Kidney (tissue), 14 donors: Measurements from ENCODE around the gene ZCCHC8. TPM values are rescaled to one million over a fixed set of nuclear protein-coding genes. Genes with fewer than 3 reads are reported as not detected.

Source experiments
- DNase-seq, 5 donors: peaks; one replicate each; pipeline ENCODE4 v3.0.0-alpha.2; 2013 to 2020
- FAIRE-seq: peaks from 2 replicates; lab custom pipeline; 2012; peaks lifted over from hg19 to GRCh38; lab: Jason Lieb, UNC
- H3K27ac ChIP-seq, 2 donors: one replicate each; pipeline ENCODE4 v1.7.0; 2013; ENCODE audit warnings: low read depth in 2 of 2, low read length in 2 of 2, inconsistent platforms in 1 of 2
- H3K27me3 ChIP-seq: one replicate; pipeline ENCODE4 v1.7.1; 2013; ENCODE audit warnings: low read length, inconsistent platforms; ENCODE audit not compliant: control insufficient read depth, insufficient read depth
- H3K36me3 ChIP-seq, 3 donors: one replicate each; pipeline versions ENCODE4 v1.7.0 to v1.7.1; 2013; ENCODE audit warnings: low read length in 3 of 3, control low read depth in 1 of 3, inconsistent platforms in 1 of 3; ENCODE audit not compliant: insufficient read depth in 3 of 3, control insufficient read depth in 2 of 3
- H3K4me1 ChIP-seq, 3 donors: one replicate each; pipeline versions ENCODE4 v1.7.0 to v1.7.1; 2013; ENCODE audit warnings: low read length in 3 of 3, inconsistent platforms in 1 of 3, low read depth in 1 of 3; ENCODE audit not compliant: control insufficient read depth in 2 of 3, insufficient read depth in 2 of 3
- H3K4me3 ChIP-seq, 3 donors: one replicate each; pipeline versions ENCODE4 v1.7.0 to v1.8.1; 2013; ENCODE audit warnings: low read length in 3 of 3, control low read depth in 1 of 3, inconsistent platforms in 1 of 3
- H3K9ac ChIP-seq, 3 donors: one replicate each; pipeline versions ENCODE4 v1.7.0 to v1.7.1; 2013; ENCODE audit warnings: low read length in 3 of 3, control low read depth in 1 of 3, inconsistent platforms in 1 of 3
- H3K9me3 ChIP-seq, 3 donors: one replicate each; pipeline versions ENCODE4 v1.7.0 to v1.7.1; 2013; ENCODE audit warnings: low read length in 3 of 3, control low read depth in 1 of 3, inconsistent platforms in 1 of 3; ENCODE audit not compliant: control insufficient read depth in 2 of 3, insufficient read depth in 1 of 3
- intact Hi-C: fragments of 100-400 bp; cut with DNase I; formaldehyde crosslinking; loops from one replicate; pipeline ENCODE4 v1.11.1; 2022
- polyA plus RNA-seq: library from polyadenylated mRNA; stranded (reverse); fragments of 350-450 nt; fragmentation: Illumina TruSeq; extraction: RNeasy Lipid Tissue Mini Kit (QIAGEN cat#74804); gene quantifications from one replicate; pipeline ENCODE4 v1.2.3, GENCODE V29; 2014; ENCODE audit warnings: low read depth, low replicate concordance; ENCODE audit not compliant: insufficient read depth
- total RNA-seq: library from RNA; stranded (reverse); fragmentation: NEBNext Ultra II Directional; extraction: Animal tissue kit (Norgen Biotek cat#: 25700); gene quantifications from one replicate; pipeline ENCODE4 v1.2.1, GENCODE V29; 2021
- TF ChIP-seq, protein P1 (sequence below): IDR thresholded peaks from 3 replicates; pipeline ENCODE4 v1.5.1; 2012; ENCODE audit warnings: mild to moderate bottlenecking, moderate library complexity, borderline replicate concordance; ENCODE audit not compliant: insufficient read depth; ENCODE audit errors: extremely low read depth
- donor health status: control.
- donor health status: control.
- donor health status: control.
- donor health status: control.
- donor health status: control.
- donor health status: DM: yes; HTN: yes; CAD: no.
- donor health status: Normal renal cell carcinoma (clear cell type).

The ZCCHC8 gene
- total and polyA plus RNA-seq, 2 donors from 2014 or later = 10.9 to 25.8 TPM

DNA sequence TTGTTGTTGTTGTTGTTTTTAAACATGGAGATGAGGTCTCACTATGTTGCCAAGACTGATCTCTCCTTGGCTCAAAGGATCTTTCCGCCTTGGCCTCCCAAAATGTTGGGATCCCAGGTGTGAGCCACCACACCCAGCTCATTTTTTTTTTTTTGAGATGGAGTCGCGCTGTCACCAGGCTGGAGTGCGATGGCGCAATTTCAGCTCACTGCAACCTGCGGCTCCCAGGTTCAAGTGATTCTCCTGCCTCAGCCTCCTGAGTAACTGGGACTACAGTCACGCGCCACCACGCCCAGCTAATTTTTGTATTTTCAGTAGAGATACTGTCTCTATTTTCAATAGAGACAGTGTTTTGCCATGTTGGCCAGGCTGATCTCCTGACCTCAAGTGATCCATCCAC, 73.3 kb downstream of the ZCCHC8 start:
- intact Hi-C loops = no loop called here
- peaks cover 0 to 8% (median 2%) of the 10 kb centered on the region in 3 donors for H3K4me1 ChIP-seq
- H3K36me3 ChIP-seq = no peaks in the 10 kb centered on the region
- TF ChIP-seq, protein P1, sequence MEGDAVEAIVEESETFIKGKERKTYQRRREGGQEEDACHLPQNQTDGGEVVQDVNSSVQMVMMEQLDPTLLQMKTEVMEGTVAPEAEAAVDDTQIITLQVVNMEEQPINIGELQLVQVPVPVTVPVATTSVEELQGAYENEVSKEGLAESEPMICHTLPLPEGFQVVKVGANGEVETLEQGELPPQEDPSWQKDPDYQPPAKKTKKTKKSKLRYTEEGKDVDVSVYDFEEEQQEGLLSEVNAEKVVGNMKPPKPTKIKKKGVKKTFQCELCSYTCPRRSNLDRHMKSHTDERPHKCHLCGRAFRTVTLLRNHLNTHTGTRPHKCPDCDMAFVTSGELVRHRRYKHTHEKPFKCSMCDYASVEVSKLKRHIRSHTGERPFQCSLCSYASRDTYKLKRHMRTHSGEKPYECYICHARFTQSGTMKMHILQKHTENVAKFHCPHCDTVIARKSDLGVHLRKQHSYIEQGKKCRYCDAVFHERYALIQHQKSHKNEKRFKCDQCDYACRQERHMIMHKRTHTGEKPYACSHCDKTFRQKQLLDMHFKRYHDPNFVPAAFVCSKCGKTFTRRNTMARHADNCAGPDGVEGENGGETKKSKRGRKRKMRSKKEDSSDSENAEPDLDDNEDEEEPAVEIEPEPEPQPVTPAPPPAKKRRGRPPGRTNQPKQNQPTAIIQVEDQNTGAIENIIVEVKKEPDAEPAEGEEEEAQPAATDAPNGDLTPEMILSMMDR = no peak
- no peak overlapping the region for H3K9ac ChIP-seq
- H3K27me3 ChIP-seq = no peaks in the 10 kb centered on the region
- no peak overlapping the region for H3K4me3 ChIP-seq
- no peaks in the 10 kb centered on the region for H3K9me3 ChIP-seq
- no peak for FAIRE-seq
- H3K27ac ChIP-seq = no peak overlapping the region
- DNase-seq = no peak

DNA sequence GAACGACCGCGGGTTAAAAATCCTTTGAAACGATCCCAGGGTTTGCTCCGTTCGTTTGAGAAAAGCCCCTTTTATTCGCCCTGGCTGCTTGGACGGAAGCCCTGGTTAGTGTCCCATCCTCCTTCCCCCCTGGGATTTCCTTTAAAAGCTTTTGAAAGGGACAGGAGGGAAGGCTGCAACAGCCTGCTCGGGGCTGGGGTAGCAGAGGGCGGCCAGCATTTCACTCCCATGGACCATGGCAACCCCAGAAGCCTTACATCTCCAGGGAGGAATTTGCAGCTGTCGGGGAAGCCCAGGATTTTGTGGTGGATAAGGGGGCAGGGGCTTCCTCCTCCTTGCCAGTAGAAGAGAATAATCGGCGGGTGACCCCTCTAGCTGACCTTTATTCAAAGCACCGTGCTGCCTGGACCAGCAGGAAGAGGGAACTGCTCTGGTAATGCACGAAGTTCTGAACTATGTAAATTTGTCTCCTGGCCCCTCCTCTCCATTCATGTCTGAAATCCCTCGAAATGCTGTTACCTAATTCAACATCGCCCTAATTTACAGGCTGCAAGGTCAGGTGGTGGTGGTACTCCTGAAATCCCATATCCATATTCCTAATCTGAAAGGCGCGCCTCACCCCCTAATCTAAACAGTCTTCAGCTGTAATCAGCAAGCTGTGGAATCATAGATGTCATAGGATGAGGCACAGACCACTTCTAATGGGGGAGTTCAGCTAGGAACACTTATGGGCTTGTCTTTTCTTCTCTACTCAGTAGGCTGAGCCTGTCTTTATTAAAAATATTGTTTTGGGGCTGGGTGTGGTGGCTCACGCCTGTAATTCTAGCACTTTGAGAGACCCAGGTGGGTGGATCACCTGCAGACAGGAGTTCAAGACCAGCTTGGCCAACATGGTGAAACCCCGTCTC, 77.2 kb downstream of the ZCCHC8 start:
- Histone ChIP-seq H3K9ac (peak overlapping the region; percentile 31 to 97 (median 87)), H3K4me3 (peak overlapping the region; percentile 65 to 82 (median 77)), H3K27ac (peak overlapping the region; percentile 39 to 84), H3K4me1 (peaks cover 4 to 18% (median 16%) of the 10 kb centered on the region in 3 donors), H3K36me3 (no peaks in the 10 kb centered on the region), H3K27me3 (no peaks in the 10 kb centered on the region), H3K9me3 (no peaks in the 10 kb centered on the region)
- FAIRE-seq (no peak), DNase-seq (peak in 4 of 5 donors; percentile 60 to 73 (median 71))
- TF ChIP-seq, protein P1 = no peak
- intact Hi-C loops = no loop called here

DNA sequence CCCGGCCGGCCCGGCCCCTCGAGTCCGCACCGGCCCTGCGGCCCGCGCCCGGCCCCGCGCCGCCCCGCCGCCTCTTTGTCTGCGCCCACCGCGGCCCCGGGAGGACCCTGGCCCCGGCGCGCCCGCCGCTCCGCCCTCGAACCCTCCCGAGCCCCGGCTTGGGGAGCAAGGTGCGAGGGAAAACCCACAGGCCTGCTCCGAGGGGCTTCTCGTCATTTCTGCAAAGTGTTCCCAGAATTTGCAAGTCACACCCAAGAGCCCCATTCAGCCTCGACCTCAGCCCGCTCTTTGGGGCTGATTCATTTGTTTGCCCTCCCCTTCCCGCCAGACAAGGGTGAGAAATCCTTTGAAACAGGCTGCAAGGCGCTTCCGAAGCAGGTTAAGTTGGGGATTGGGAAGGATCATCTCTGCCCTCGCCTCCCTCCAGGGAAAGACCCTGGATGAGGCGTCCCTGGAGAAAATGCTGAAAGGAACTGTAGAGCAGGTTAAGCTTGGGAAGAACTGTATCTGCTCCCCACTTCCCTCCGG, 77.9 kb downstream of the ZCCHC8 start:
- peak in 3 of 5 donors; percentile 48 to 69 (median 63) for DNase-seq
- TF ChIP-seq, protein P1 = no peak
- Histone ChIP-seq H3K27me3 (no peaks in the 10 kb centered on the region), H3K9me3 (no peaks in the 10 kb centered on the region), H3K36me3 (no peaks in the 10 kb centered on the region), H3K4me3 (peak overlapping the region; percentile 65 to 82 (median 77)), H3K9ac (peak overlapping the region; percentile 31 to 97 (median 87)), H3K27ac (peak overlapping the region; percentile 39 to 84), H3K4me1 (peaks cover 4 to 20% (median 16%) of the 10 kb centered on the region in 3 donors)
- no peak for FAIRE-seq
- intact Hi-C loops = no loop called here
